Retina (tissue), 1 donor: ENCODE results near the gene ALDH1A2.

Experiments used
- DNase-seq: peaks from one replicate; pipeline ENCODE4 v3.0.0-alpha.2; 2016

Gene ALDH1A2

DNA sequence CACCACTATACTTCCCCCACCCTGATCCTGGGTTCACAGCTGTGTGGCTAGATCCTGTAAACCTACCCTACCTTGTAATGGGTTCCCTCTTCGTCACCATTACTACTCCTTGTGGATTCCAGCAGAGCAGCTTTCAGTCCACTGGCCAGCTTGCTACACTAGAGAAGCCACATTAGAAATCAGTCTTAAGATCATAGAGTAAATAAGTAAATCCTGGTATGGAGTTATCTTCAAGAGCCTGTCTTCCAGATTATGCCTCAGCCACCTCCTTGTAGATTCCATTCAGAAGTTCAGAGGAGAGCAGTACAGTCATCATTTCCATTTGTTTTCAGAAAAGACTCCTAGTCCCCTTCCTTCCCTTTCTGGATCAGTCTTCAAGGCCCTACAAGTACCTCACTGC lies 123.7 kb downstream of the ALDH1A2 start:
- DNase-seq, result no peak

DNA sequence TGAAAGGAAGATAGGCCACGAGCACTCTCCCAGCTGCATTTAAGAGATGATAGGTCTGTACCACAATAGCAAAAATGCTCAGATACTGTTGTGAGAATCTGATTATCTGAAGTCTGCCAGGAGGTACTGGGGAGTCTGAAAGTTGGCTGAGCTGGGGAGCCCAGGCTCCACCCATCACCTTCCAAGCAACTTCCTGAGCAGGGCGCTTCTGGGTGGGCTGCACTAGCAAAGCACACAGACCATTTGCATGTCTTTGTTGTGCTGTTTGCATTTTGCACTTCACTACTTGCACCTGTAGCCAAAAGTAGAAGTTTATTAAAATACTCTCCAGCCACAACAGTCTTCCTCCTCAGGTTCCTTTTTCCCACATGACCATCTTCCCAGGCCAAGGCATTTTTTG lies 133.2 kb downstream of the ALDH1A2 start:
- DNase-seq, result no peak

DNA sequence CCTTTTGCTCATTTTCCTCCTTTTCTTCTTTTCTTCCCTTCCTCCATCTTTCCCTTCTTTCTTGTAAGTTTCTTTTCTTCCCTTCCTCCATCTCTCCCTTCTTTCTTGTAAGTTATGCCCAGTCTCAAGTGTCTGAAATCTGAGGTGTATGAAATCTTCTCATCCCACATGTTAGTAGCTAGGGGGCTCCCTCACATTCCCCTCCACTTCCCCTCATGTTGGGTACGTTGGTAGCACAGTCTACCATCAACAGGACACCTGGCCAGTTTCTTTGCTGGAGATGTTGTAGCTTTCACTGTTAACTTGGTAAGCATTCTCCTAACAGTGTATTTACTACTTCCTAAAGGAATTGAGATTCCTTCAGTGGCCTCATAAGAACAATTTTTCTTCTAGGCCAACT lies 133.9 kb downstream of the ALDH1A2 start:
- DNase-seq, result no peak

GRCh38 chr15:57927091-57927631 lies 138.3 kb downstream of the ALDH1A2 start:
- no peak for DNase-seq

DNA sequence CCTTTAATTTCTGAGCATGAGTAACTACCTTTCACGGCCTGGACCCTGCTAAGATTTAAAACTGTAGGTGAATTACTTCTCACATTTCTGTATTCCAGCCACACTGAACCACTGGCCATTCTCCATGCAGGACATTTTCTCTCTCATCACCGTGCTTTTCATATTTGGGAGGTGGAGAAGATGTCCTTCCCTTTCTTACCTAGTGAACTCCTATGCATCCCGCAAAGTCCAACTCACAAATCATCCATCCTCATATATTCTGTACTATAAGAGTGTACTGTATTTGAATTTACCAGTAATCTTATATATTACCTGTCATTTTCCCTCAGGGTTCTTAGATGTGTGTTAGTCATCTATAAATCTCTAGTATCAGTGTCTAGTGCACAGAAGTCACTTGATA lies 139.9 kb downstream of the ALDH1A2 start:
- DNase-seq, result no peak

DNA sequence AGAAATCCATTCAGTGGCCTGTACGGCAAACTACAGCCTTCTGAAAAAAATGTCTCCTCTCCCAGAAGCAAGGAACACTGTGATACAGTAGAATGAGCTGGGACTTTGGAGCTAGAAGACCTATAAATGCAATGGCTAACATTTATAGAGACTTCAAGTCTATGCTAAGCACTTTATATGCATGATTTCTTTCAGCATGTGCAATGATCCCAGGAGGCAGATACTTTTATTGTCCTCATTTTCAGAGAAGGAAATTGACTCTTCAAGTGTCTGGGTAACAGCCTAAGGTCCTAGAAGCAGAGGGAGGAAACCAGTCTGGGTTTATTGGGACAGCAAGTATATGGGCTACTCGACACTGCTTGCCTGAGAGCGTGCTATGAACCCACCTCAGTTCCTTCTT lies 140.9 kb downstream of the ALDH1A2 start:
- no peak for DNase-seq

DNA sequence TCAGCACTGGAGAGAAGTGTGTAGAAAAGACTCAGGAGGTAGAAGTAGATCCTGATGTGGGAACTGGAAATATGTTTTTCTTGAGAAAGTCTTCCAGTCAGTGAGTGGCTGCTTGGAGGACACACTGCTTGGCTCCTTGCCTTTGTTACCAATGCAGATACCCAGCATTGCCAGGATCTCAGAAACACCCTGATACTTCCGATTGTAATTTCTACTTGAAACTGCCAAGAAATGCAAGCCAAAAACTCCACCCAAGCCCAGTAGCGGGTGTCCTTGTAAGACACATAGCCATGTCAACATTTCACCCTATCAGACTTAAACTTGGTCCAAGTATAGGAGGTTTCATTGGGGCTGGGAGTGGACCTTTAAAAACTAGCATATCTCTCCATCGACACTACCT lies 141.8 kb downstream of the ALDH1A2 start:
- no peak for DNase-seq

- DNase-seq, result no peak
Observed at GRCh38 chr15:57923306-57923705, 142.2 kb downstream of the ALDH1A2 start.

DNA sequence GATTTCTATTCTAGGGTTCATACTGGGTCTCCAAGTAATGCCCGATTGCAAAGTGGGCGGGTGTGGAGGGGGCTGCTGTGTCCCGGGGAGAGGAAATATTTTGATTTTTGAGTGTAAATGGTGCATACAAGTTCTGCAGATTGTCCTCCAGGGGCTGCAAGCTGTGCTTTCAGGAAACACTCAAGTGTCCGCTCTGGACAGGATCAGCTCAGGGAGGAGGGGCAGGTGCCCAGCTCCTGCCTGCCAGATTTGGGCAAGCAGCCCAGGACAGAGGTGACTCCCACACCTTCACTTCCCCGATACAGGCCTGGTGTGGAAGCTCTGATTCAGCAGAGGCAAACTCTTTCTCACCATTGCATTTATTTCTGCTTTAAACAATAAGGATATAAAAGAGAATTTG lies 142.7 kb downstream of the ALDH1A2 start:
- DNase-seq, result no peak

DNA sequence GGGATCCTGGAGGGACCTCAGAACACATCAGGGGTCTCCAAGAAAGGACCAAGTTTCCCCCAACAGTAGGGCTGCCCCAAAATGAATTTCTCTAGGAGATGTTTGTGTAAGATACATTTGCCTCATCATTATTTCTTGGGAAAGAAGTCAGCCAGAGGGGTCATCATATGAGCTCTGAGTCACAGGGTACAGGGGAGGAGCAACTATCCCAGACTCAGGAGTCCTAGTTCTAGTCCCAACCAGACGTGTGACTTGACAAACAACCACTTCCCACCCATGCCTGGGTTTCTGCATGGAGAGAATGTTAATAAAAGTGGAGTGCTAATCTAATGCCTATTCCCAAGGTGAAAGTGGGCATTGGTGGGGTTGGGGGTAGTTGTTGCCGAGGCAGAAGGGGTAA lies 144.1 kb downstream of the ALDH1A2 start:
- DNase-seq, result no peak

GRCh38 chr15:57920911-57921310 lies 144.6 kb downstream of the ALDH1A2 start:
- DNase-seq, result no peak

- DNase-seq, result no peak
Observed at GRCh38 chr15:57919754-57920153, 145.8 kb downstream of the ALDH1A2 start.

DNA sequence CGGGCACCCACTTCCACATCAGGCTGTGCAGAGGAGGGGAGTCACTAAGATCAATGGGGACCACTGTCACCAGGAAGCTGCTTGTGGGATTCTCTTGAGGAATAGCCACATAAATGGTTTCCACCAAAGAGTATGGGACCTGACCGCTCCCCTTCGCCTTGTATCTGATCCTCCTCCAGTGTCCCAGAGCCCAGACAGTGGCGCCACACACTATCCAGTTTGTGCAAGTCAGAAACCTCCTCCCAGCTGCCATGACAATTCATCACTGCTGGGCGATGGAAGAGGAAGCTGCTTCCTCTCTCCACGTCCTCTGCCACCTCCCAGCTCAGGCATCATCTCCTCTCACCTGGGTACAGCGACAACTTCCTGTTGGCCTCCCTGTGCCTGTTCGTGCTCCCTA lies 147.5 kb downstream of the ALDH1A2 start:
- DNase-seq, result no peak

GRCh38 chr15:57916695-57917094 lies 148.8 kb downstream of the ALDH1A2 start:
- DNase-seq, result no peak

GRCh38 chr15:57915827-57916531 lies 149.5 kb downstream of the ALDH1A2 start:
- DNase-seq, result no peak

DNA sequence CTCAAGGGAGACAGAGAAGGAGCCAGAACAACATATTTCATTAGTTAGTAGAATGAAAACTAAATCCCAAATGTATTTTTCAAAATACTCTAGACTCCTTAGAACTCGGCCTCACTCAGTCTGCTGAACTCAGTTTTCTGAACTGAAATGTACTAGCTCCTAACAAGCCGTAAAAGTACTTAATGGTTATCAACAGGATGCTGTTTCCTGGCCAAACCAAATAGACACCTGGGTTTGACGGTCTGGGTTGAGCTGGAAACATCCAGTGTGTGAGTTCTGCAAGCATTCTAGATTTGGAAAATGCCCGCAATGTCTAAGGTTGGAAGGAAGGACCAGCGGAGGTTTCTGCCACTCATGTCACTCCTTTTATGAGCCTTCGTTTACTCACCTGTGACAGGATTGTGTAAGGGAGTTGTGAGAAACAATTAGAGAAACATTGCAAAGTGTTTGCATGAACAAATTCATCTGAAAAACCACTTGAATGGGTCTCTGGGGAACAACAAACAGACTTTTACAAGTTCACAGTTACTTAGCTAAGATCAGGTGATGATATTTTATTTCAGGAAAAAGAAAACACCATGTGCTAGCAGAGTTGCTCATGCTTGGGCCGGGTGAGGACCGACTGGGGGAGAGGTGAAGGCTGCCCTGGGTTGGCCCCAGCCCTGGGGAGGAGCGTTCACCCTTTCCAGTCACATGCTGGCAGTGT lies 151.0 kb downstream of the ALDH1A2 start:
- no peak for DNase-seq

- DNase-seq, result peak; percentile 16
Observed at GRCh38 chr15:57911247-57911646, 154.3 kb downstream of the ALDH1A2 start.

DNA sequence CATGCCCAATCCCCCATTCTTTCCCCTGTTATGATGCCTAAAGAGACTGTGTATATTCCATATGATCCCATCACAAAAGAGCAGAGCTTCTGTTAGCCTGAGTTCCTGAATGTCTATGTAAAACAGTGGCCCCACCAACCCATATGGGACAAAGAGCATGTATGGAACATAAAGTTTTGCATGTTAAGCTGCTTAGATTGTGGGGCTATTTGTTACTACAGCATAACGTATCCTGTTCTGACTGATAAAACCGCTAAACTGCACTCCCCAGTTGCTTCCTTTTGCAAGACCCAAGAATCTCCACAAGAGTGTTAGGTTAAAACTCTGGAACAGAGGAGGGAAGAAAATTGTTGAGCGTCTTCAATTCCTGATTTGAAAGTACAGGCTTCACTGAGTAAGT lies 154.8 kb downstream of the ALDH1A2 start:
- DNase-seq, result no peak

DNA sequence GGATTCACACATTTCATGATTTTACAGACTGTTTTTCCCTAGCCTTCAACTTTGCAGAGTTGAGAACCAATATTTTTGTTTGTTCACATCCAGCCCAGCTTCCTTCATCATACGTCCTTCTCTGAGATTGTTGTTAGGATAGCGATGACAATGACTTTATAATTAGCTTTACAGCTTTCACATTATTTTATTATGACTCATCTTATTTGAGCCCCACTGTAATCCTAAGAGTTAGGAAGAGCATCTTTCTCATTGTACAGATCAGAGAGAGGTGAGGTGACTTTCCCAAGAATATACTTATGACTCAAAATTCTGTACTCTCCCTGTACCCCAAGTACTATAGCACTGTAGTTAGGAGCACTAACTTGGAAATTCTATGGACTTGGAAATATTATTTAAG lies 156.1 kb downstream of the ALDH1A2 start:
- DNase-seq, result no peak

DNA sequence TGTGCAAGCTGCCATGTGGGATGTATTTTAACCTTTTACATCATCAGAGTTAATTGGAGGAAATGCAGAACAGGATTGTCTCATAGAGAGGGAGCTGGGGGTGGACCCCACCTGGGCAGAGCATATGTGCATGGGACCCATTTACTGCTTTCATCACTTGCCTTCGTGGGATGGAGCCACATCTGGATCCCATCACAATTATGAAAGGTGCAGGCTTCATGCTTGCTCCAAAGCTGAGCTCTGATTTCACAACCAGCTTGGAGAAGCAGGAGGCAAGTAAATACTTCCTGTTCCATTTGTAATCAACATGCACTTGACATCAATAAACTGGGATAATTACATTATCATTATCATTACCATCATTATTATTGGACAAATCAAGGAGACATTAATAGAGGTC lies 161.9 kb downstream of the ALDH1A2 start:
- no peak for DNase-seq
